IPS-15b (cell line): Measurements from ENCODE around the gene TJP3.

Experiments used
- H3K27me3 ChIP-seq: one replicate; pipeline ENCODE4 v1.6.1; 2013; ENCODE audit warnings: low read length; ENCODE audit not compliant: control insufficient read depth, insufficient read depth
- H3K36me3 ChIP-seq: one replicate; pipeline ENCODE4 v1.6.1; 2013; ENCODE audit warnings: low read length; ENCODE audit not compliant: control insufficient read depth, insufficient read depth
- H3K4me1 ChIP-seq: one replicate; pipeline ENCODE4 v1.6.1; 2013; ENCODE audit warnings: mild to moderate bottlenecking, low read length; ENCODE audit not compliant: control insufficient read depth, insufficient read depth
- H3K4me3 ChIP-seq: one replicate; pipeline ENCODE4 v1.5.1; 2013; ENCODE audit warnings: low read depth, low read length
- H3K9ac ChIP-seq: one replicate; pipeline ENCODE4 v1.6.1; 2013; ENCODE audit warnings: low read depth, mild to moderate bottlenecking, low read length
- H3K9me3 ChIP-seq: one replicate; pipeline ENCODE4 v1.6.1; 2013; ENCODE audit warnings: mild to moderate bottlenecking, low read length; ENCODE audit not compliant: control insufficient read depth, insufficient read depth

TJP3 gene

DNA sequence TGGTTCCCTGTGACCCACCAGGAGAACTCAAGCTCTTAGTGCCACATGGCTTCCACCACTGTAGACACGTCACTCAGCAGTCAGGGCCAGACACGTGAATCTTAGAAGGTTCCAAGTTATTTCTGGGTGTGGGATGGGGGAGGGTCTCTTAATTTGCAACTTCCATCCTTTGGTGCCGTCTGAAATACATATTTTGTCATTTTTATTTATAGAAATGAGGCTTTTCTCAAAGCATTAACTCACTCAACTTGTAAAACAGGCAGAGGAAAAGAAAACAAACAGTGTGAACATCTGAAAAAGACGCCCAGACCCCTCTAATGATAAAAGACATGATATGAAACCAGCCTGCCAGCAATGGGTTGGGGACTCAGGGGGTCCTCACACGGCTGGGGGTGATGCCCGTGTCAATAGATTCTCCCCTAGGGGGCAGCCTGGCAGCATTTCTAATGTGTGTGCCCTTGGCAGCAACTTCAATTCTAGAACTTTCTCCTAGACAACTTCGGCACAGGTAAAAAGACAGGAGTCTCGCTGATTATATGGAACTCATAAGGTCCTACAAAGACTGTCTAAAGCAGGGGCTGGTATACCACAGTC lies 23.3 kb upstream of the TJP3 start:
- Histone ChIP-seq H3K9me3 (peaks cover 7% of the 10 kb centered on the region), H3K9ac (no peak overlapping the region), H3K4me3 (no peak overlapping the region), H3K27me3 (no peaks in the 10 kb centered on the region), H3K4me1 (peaks cover 20% of the 10 kb centered on the region), H3K36me3 (no peaks in the 10 kb centered on the region)

DNA sequence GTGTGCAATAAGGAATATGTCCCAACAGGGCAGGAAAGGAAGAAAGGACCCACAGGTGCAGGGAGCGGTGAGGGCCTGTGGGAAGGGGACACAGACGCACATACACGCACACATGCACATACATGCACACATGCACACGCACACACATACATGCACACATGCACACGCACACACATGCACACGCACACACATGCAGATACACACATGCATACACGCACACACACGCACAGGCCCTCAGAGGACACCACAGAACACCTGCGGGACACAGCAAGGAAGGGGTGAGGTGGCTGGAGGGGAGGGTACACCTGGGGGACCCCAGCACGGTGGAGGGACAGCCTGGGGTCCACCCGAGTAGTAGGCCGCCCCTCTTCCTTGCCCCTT lies 20.8 kb upstream of the TJP3 start:
- Histone ChIP-seq H3K9me3 (peaks cover 7% of the 10 kb centered on the region), H3K4me3 (peak overlapping the region; percentile 41), H3K36me3 (no peaks in the 10 kb centered on the region), H3K9ac (peak overlapping the region; percentile 60), H3K4me1 (peaks cover 10% of the 10 kb centered on the region), H3K27me3 (no peaks in the 10 kb centered on the region)

DNA sequence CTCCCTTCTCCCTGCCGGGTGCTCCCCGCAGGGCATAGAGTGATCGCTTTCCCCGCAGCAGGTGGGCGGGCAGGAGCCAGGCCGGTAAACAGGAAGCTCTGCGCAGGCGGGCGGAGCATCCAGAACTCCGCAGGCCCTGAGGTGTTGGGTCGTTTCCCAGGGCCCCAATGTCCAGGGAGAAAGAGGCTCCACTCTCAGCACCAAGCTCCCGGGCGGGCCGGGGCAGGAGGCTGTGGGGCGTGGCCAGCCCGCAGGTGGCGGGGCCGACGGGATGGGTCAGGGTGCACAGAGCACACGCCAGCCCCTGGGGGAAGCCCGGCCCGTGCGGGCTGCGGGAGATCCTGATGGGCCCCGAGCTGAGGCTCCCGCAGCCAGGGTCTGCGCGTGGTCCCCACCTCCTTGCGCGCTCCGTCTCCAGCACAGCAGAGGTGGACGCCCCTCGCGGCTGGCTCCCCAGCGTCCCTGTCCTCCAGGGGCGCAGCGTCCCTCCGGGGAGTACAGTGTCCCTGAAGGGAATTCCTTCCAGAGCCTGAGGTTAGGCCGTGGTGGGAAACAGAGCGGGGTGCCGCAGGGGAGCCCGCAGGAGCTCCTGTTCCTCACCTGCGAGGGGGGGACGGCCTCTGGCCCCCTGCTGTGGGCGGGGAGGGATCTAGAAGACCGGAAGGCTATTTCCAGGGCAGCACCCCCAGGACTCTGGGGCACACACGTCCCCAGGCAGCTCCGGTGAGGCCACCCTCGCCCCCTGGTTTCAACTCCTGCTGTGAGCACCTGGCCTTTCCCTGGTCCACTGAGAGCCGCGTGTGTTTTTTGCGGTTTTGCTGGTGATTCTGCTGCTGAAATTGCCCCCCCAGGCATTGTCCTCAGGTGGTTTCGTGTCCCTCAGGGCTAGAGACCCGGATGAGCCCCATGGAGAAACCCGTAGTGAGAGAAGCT lies 20.1 kb upstream of the TJP3 start:
- Histone ChIP-seq H3K27me3 (no peaks in the 10 kb centered on the region), H3K9me3 (peaks cover 7% of the 10 kb centered on the region), H3K9ac (peak overlapping the region; percentile 60), H3K4me3 (peak overlapping the region; percentile 41), H3K4me1 (peaks cover 8% of the 10 kb centered on the region), H3K36me3 (no peaks in the 10 kb centered on the region)

DNA sequence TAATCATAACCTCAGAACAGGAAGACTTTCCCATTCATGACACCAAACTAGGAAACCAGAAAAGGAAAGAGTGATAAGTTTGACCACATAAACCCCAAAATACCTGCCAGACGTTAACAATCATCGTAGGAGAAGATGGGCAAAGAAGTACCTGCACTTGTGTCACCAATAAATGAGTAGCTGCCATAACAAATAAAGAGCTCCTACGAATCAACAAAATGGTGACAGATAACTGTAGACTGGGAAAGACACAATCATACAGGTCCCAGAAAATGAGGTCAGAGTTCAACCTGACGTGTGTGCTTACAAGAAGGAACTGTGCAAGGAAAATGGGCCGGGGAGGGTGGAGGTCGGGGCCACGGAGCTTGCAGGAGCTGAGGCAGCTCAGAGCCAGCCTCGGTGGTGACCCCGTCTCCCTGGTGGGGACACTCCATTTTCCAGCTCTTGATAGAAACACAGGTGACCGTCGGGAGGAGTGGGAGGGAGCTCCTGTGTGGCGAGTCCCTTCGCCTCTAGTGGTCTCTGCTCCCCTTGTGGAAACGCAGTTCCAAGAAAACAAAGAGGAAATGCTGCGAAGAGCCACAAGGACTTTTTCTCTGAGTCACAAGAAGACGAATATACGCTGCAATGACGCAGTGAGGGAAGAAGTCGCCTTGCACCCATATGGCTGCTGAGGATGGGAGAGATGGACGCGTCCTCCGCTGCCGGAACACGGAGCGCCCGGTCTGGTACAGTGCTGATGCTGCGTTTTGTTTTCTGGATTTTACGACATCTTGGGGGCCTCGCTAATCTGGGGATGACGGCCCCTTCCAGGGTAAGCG lies 17.4 kb upstream of the TJP3 start:
- Histone ChIP-seq H3K36me3 (peaks cover 5% of the 10 kb centered on the region), H3K9me3 (no peaks in the 10 kb centered on the region), H3K27me3 (no peaks in the 10 kb centered on the region), H3K4me3 (no peak overlapping the region), H3K4me1 (peaks cover 5% of the 10 kb centered on the region), H3K9ac (no peak overlapping the region)

DNA sequence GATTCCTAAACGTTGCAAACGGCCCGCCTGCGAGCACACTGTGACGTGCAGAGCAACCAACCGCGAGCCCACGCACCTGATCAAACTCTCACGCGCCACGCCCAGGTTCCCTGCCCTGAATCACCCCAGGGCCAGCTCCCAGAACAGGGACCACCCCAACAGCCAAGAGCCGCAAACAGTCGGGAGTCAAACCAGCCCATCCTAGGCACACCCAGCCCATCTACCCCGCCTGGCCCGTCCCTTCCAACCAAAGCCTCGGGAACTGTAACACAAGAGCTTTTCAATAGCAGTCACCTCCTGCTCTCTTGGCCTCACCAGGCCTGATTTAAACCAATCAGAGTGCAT lies 16.8 kb upstream of the TJP3 start:
- Histone ChIP-seq H3K36me3 (peaks cover 5% of the 10 kb centered on the region), H3K4me1 (peaks cover 5% of the 10 kb centered on the region), H3K4me3 (no peak overlapping the region), H3K9me3 (no peaks in the 10 kb centered on the region), H3K27me3 (no peaks in the 10 kb centered on the region), H3K9ac (no peak overlapping the region)

DNA sequence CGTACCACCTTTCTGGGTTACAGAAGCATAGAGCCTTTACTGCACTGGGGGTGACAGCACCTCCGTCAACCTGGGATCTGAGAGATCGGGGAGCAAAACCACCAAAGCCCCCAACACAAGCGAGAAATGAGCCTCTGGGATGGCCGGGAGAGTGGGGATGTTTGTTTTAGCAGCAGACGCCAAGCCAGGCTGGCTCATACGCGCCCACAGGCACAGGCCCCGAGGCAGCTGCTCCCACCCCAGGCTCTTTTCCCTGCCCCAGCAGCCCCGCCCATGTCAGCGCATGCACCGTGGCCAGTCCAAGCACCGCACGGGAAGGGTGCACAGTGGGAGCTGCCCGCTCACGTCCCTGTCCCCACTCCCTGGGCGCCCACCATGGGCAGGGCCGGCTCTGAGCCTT lies 16.5 kb upstream of the TJP3 start:
- Histone ChIP-seq H3K9ac (no peak overlapping the region), H3K4me1 (peaks cover 5% of the 10 kb centered on the region), H3K36me3 (peaks cover 5% of the 10 kb centered on the region), H3K27me3 (no peaks in the 10 kb centered on the region), H3K9me3 (no peaks in the 10 kb centered on the region), H3K4me3 (no peak overlapping the region)

DNA sequence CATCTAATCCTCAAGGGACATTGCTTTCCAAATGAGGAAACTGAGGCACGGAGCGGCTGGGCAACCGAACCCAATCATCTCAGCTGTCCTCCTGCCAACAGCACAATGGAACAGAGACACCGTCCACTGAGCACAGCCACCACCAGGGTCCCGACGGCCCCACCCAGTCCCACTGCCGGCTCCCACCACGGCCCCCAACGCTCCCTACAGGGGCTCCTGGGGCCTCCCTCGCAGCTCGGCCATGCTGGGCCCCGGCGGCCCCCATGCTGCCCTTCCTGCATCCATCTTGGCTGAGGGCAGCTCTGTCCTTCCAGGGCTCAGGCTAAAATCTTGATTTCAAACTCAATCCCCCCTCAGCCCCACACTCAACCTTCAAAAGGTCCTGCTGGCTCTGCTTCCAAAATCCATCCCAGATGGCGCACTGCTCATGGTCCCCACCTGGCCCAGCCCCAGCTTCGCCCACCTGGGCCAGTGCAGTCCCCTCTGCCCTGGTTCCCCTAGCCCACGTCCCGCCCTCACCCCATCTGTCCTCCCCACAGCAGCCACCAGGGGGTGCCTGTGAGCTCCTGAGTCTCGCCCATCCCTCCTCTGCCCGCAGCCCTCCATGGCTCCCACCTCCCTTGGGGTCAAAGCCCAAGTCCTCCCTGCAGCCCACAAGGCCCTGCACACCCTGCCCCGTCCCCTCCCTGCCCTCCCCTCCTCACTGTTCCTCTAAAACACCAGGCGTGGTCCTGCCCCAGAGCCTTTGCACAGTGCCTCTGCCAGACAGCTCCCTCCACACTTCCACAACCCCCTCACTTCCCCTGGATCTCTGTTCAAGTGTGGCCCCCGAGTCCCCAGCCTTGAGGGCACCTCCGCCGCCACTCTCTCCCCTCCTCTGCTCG lies 15.8 kb upstream of the TJP3 start:
- Histone ChIP-seq H3K27me3 (no peaks in the 10 kb centered on the region), H3K9me3 (no peaks in the 10 kb centered on the region), H3K9ac (no peak overlapping the region), H3K4me3 (no peak overlapping the region), H3K4me1 (peaks cover 3% of the 10 kb centered on the region), H3K36me3 (peaks cover 5% of the 10 kb centered on the region)

DNA sequence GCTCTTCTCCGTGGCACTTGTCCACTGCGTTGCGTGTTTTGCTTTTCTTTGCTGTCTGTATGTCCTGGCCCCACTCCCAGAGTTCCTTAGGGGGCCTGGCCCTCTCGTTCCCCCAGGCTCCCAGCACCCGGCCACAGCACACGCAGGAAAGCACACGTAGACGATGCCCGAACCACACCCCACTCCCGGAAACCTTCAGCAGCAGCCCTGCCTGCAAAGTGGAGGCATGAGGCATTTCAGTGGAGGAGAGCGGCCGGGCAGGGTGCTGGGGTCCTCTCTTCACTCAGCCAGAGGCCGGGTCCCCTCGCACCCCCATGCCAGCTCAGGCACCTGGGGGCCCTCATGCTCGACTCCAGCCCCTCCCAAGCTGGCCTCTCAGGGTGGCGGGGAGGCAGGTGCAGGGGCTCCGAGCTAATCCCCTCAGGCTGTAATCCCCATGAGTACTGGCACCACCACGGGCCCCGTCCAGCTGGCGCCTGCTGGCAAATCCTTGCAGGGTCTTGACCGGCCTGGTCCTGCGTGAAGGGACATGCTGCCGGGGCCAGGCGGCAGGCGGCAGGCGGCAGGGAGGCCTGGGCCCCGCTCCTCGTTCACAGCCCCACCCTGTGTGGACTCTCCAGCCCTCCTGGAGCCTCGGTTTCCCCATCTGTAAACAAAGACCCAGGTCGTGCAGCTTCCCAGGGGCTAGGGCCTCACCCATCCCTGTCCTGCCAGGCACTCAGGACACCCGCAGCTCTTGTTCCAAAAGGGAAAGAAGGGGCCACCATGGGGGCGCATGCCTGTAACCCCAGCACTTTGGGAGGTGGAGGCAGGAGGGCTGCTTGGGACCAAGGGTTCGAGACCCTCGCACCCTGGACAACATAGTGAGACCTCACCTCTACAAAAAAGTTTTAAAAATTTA lies 14.9 kb upstream of the TJP3 start:
- Histone ChIP-seq H3K27me3 (no peaks in the 10 kb centered on the region), H3K9ac (no peak overlapping the region), H3K4me1 (peaks cover 3% of the 10 kb centered on the region), H3K36me3 (peaks cover 5% of the 10 kb centered on the region), H3K4me3 (no peak overlapping the region), H3K9me3 (no peaks in the 10 kb centered on the region)

DNA sequence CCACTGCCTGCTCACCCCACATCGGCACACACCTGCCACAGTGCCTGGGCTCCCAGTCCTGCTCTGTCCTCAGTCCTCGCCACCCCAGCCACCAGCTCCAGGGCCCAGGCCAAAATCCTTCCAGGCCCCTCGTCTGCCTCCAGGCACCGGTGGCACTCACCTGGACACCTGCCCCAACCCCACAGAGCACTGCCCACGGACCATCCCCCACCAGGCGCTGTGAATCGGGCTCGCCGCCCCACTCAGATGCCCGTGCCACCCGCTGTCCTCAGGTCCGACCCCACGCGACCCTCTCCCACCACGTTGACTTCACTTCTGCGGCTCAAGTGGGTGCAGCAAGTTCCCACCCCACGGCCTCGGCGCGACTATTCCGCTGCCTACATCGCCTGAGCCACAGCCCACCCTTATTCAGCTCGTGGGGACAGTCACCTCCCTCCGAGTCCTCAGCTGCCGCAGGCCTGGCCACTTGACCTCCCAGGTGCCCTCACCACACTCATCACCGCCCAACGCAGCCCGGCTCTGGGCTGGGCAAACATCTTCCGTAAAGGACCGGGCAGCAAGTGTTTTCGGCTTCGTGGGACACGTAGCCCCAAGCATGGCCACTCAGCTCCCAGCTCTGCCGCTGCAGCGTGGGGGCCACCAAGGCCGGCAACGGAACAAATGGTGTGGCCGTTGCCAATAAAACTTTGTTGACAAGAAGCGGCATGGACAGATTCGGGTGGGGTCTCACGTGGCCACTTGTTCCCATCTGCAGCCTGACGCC lies 13.6 kb upstream of the TJP3 start:
- Histone ChIP-seq H3K9ac (no peak overlapping the region), H3K4me3 (no peak overlapping the region), H3K4me1 (no peaks in the 10 kb centered on the region), H3K9me3 (no peaks in the 10 kb centered on the region), H3K27me3 (no peaks in the 10 kb centered on the region), H3K36me3 (peaks cover 5% of the 10 kb centered on the region)

DNA sequence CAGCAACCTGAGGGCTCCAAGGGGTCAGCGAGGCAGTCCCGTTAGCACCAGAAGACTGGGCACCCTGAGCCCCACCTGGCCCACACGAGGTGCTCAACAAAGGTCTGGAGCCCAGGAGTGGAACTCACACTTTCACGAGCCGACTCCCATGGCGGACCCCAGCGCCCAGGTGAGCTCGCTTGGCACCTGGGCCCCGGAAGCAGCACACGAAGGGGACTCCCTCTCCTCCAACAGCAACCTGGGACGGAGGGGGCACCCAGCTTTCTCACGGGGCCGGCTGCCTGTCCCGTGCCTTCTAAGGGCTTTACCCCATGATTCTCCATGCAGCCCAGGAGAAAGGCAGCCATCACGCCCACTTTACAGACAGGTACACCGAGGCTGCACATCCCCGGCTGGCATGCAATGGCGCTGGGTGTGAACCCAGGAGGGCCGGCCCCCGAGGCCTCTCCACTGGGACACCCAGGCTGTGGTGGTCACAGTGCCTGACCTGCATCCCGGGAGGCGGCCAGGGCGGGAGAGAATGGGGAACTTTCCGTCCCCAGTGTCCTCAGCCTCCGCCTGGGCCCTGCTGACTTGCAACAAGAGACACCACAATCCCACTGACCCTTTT lies 13.0 kb upstream of the TJP3 start:
- Histone ChIP-seq H3K9me3 (no peaks in the 10 kb centered on the region), H3K27me3 (no peaks in the 10 kb centered on the region), H3K36me3 (peaks cover 5% of the 10 kb centered on the region), H3K9ac (no peak overlapping the region), H3K4me1 (no peaks in the 10 kb centered on the region), H3K4me3 (no peak overlapping the region)
